Ishikawa (cell line): Measurements from ENCODE around the gene ZNF281.

ENCODE experiments used
- CEBPB ChIP-seq: IDR thresholded peaks from 2 replicates; pipeline ENCODE4 v1.6.1; 2012
- EGR1 ChIP-seq: IDR thresholded peaks from 2 replicates; pipeline ENCODE4 v1.6.1; 2012
- EP300 ChIP-seq: IDR thresholded peaks from 2 replicates; pipeline ENCODE4 v1.6.1; 2012; ENCODE audit warnings: borderline replicate concordance
- RAD21 ChIP-seq: IDR thresholded peaks from 2 replicates; pipeline ENCODE4 v1.6.1; 2012; ENCODE audit warnings: low read depth
- YY1 ChIP-seq: IDR thresholded peaks from 2 replicates; pipeline ENCODE4 v1.6.1; 2012; ENCODE audit warnings: low read depth
- ZBTB7A ChIP-seq: IDR thresholded peaks from 2 replicates; pipeline ENCODE4 v1.6.1; 2012; ENCODE audit warnings: low read depth
- TF ChIP-seq, protein P1 (sequence below): IDR thresholded peaks from 2 replicates; pipeline ENCODE4 v1.6.1; 2012
- TF ChIP-seq, protein P2 (sequence below): IDR thresholded peaks from 2 replicates; pipeline ENCODE4 v1.6.1; 2012; ENCODE audit warnings: low read depth, mild to moderate bottlenecking

DNA sequence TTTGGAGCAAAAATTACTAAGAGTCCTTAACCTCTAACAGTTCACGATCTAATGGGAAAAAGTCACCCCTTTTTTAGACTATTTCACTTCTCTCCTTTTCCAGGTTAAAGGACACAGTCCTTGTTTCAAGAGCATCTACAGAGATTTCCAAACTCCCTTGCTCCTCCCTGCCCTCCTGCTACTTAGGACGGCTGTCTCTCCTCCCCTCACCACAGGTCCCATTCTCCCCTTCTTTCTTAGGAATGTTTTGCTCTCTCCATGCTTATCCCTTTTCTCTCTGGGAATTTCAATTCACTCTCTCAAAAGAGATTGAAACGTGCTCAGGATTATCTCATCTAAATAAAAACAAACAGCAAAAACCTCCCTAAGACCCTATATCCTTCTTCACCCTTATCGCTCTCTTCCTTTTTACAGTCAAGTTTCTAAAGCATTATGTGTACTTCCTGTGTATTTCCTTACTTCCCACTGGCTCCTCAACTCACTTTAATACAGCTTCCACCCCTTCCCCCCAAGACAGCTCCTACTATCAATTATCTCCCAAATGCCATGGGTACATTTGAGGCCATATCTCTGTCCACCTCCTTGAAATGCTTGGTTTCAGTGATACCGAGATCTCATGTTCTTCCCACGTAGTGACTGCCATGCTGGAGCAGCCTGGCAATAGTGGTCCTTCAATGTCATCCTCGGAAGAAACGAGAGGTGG lies 43.2 kb upstream of the ZNF281 start:
- TF ChIP-seq EP300 (no peak), ZBTB7A (no peak), RAD21 (no peak), EGR1 (no peak), YY1 (no peak), CEBPB (no peak)
- TF ChIP-seq, protein P1, sequence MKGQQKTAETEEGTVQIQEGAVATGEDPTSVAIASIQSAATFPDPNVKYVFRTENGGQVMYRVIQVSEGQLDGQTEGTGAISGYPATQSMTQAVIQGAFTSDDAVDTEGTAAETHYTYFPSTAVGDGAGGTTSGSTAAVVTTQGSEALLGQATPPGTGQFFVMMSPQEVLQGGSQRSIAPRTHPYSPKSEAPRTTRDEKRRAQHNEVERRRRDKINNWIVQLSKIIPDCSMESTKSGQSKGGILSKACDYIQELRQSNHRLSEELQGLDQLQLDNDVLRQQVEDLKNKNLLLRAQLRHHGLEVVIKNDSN = no peak
- TF ChIP-seq, protein P2, sequence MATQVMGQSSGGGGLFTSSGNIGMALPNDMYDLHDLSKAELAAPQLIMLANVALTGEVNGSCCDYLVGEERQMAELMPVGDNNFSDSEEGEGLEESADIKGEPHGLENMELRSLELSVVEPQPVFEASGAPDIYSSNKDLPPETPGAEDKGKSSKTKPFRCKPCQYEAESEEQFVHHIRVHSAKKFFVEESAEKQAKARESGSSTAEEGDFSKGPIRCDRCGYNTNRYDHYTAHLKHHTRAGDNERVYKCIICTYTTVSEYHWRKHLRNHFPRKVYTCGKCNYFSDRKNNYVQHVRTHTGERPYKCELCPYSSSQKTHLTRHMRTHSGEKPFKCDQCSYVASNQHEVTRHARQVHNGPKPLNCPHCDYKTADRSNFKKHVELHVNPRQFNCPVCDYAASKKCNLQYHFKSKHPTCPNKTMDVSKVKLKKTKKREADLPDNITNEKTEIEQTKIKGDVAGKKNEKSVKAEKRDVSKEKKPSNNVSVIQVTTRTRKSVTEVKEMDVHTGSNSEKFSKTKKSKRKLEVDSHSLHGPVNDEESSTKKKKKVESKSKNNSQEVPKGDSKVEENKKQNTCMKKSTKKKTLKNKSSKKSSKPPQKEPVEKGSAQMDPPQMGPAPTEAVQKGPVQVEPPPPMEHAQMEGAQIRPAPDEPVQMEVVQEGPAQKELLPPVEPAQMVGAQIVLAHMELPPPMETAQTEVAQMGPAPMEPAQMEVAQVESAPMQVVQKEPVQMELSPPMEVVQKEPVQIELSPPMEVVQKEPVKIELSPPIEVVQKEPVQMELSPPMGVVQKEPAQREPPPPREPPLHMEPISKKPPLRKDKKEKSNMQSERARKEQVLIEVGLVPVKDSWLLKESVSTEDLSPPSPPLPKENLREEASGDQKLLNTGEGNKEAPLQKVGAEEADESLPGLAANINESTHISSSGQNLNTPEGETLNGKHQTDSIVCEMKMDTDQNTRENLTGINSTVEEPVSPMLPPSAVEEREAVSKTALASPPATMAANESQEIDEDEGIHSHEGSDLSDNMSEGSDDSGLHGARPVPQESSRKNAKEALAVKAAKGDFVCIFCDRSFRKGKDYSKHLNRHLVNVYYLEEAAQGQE = no peak
